Left cardiac atrium (tissue), 4 donors: ENCODE measurements around the gene SAA1. TPM values are rescaled to one million over a fixed set of nuclear protein-coding genes. Genes with fewer than 3 reads are reported as not detected.
"Not testable (repeated sequence)": the region's sequence is repeated elsewhere in the genome, so short reads cannot be mapped to it uniquely, and the experiment has no call there.

Source experiments
- ATAC-seq, 2 donors: fragments of 200-7000 bp; cut with Tn5 transposase; one replicate each; pipeline ENCODE4 v1.9.1; 2020; ENCODE audit warnings: mild to moderate bottlenecking in 2 of 2, moderate library complexity in 2 of 2
- DNase-seq: peaks from one replicate; pipeline ENCODE4 v3.0.0-alpha.2; 2020
- intact Hi-C, 2 donors: fragments of 100-400 bp; cut with DNase I; formaldehyde crosslinking; loops; one replicate each; pipeline versions ENCODE4 v1.14.1 to v1.15.1; 2022 to 2023
- long read RNA-seq: library from polyadenylated mRNA; unstranded; transcript quantifications from one replicate; pipeline ENCODE4 v2.0.0, GENCODE V29; 2021
- total RNA-seq, 2 donors: library from RNA; stranded (reverse); fragmentation: NEBNext Ultra II Directional; extraction: Animal tissue kit (Norgen Biotek cat#: 25700); gene quantifications; one replicate each; pipeline ENCODE4 v1.2.1, GENCODE V29; 2021
- donor health status: DM: no; HTN: yes; CAD: no.
- donor health status: DM: no; HTN: yes; CAD: no; lungs with severe emphysema.
- donor health status: DM: yes; HTN: yes; CAD: no.
- donor health status: Dilated cardiomyopathy.

The SAA1 gene
- 100 to 1,000 TPM; 233 to 552 TPM for total RNA-seq
- long read RNA-seq, transcript SAA1-201 (4 exons, 615 nt) = major isoform, 6 of 8 reads
- long read RNA-seq, partial matches to known transcripts = 2 of 8 reads
- long read RNA-seq, other reads (novel, unspliced or antisense) = 0 of 8 reads

DNA sequence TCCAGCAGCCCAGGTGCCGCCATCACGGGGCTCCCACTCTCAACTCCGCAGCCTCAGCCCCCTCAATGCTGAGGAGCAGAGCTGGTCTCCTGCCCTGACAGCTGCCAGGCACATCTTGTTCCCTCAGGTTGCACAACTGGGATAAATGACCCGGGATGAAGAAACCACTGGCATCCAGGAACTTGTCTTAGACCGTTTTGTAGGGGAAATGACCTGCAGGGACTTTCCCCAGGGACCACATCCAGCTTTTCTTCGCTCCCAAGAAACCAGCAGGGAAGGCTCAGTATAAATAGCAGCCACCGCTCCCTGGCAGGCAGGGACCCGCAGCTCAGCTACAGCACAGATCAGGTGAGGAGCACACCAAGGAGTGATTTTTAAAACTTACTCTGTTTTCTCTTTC lies at the start of gene SAA1:
SAA1 (plus strand) TSS at position 316 of the 400 bp plus-strand sequence. CDS start 624 bp downstream, outside the sequence.
- intact Hi-C loops = no loop called here

DNA sequence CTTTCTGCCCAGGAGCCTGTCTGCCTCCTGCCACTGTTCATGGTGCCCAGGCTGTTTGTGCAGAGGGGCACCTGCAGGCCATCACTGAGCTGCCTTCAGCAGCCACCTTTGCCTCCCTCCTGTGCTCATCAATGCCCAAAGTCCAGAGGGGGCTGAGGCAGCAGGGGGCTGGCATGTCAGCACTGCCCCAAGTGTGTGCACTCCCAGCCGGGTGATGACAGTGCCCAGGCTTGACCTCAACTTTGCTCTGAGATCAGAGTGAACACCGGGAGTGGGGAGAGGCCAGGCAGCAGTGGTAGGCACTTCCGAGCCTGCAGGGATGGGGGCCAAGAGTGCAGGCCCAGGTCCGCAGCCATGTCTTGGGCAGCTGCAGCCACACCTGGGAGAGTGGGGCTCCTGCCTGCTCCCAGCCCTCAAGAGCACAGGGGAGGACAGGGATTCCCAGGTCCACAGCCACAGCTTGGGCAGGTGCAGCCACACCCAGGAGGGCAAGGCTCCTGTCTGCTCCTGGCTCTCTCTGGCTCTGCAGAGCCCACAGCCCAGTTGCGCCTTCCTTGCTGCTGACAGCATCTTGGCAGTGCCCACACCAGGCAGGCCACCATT lies 44.7 kb upstream of the SAA1 start:
- no peak for DNase-seq
- ATAC-seq = no peak
- intact Hi-C loops = no loop called here

More for the DNA sequence above, at the start of gene SAA1:
- ATAC-seq = no peak
- no peak for DNase-seq

DNA sequence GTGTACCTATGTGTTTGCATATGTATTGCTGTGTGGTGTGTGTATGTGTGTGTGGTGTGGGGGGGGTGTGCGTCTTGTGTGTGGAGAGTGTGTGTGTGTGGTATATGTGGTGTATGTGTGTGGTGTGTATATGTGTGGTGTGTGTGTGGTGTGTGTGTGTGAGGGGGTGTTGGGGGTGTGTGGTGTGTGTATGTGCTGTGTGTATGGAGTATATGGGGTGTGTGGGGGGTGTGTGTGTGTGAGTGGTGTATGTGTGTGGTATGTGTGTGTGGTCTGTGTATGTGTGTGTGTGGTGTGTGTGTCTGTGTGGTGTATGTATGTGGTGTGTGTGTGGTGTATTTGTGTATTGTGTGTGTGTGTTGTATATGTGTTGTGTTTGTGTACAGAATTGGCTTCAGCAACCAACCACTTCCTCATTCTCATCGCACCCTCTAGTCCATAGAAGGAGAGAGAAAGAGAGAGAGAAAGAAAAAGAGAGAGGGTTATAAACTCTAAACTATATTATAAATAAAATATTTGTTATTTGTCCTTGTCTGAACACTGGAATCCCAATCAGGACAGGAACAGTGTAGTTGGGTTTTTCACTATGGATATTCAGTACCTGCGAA lies 43.1 kb upstream of the SAA1 start:
- ATAC-seq (no peak), DNase-seq (no peak)
- intact Hi-C loops = no loop called here

DNA sequence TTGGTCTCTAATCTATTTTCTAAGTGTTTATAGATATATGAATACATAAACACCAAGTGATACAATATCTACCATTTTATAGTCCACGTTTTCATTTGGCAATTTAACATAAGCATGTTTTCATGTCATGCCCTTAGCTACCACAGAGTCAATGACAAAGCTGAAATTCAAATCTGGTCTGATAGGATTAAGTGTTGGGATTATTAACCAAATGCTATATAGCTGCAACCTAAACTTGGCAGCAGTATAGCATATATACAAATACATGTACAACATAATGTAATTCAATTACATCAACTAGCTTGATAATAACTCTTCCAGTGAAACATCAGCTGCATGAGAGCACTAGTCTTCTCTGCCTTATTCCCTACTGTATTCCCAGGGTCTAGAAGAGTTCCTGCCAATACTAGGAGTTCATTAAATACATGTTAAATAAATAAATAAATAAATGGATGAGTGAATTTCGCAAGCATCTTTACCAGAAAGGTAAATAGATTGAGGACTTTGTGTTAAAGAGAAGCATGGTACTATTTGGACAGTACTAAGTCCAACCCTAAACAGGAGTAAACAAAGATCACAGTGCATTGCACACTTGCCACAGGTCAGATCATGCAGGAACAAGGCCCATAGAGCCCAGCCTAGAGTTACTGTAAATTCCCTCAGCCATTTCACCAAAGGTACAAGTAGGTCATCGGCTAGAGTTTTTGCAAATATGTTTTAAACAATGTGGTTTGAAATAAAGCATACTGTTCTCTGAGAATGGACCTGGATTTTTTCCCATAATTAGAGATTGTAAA lies 42.3 kb upstream of the SAA1 start:
- intact Hi-C loops = no loop called here
- ATAC-seq (no peak), DNase-seq (no peak)

DNA sequence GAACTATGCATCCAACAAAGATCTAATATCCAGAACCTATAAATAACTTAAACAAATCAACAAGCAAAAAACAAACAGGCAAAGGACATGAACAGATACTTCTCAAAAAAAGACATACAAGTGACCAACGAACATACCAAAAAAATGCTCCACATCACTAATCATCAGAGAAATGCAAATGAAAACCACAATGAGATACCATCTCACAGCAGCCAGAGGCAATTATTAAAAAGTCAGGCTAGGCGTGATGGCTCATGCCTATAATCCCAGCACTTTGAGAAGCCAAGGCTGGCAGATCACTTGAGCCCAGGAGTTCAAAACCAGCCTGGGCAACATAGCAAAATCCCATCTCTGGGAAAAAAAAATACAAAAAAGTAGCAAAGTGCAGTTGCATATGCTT lies 40.2 kb upstream of the SAA1 start:
- no peak for DNase-seq
- ATAC-seq = no peak
- intact Hi-C loops = no loop called here

DNA sequence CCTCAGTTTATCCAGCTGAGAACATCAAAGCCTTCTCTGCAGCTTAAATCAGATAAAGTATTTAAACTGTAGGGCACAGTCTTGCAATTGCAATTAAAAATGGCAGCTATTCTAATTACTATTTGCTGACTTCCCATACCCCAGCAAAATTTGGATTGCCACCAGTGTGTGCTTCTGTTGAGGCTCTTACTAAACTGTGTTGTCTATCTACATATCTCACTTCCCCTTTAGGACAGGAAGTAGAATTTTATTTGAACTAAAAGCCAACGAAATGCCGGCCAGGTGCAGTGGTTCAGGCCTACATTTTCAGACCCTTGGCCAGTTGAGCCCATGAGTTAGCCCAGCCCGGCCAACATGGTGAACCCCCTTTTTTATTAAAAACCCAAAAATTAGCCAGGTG lies 36.6 kb upstream of the SAA1 start:
- intact Hi-C loops = no loop called here

DNA sequence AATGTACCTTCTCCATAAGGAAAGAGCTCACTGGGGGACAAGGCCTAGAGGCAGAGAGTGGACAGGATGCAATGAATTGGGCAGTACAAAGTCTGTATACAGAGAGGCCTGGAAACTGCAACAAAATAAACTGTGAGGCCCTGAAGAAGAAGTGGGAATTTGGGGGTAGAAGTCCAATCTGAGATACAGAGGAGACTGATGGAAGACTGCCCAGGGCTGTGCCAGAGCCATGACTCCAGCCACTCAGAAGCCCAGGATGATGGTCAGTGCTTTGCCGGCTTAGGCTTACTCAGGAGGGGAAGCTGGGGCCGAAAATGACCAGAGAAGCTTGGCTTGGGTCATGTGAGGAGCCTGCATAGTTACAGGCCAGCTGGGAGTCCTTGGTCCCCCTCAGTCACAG lies 35.2 kb upstream of the SAA1 start:
- no peak for DNase-seq
- intact Hi-C loops = no loop called here

More for the DNA sequence above, 36.6 kb upstream of the SAA1 start:
- DNase-seq = no peak
- ATAC-seq = no peak

DNA sequence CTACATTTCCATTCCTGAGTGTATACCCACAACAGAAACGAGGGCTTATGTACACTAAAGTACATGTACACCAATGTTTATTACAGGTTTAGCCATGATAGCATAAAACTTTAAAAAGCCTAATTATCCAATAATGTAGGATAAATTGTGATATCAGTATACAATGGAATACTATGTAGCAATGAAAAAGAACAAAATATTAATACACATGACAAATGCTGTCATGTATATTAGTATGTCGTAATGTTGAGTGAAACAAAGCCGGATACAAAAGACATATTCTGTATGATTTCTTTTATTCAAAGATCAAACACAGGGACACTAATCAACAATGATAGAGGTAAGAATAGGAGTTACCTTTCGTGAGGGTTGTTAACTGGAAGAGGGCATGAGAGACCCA lies 32.2 kb upstream of the SAA1 start:
- intact Hi-C loops = no loop called here
- ATAC-seq (no peak), DNase-seq (no peak)

More for the DNA sequence above, 35.2 kb upstream of the SAA1 start:
- no peak for ATAC-seq

DNA sequence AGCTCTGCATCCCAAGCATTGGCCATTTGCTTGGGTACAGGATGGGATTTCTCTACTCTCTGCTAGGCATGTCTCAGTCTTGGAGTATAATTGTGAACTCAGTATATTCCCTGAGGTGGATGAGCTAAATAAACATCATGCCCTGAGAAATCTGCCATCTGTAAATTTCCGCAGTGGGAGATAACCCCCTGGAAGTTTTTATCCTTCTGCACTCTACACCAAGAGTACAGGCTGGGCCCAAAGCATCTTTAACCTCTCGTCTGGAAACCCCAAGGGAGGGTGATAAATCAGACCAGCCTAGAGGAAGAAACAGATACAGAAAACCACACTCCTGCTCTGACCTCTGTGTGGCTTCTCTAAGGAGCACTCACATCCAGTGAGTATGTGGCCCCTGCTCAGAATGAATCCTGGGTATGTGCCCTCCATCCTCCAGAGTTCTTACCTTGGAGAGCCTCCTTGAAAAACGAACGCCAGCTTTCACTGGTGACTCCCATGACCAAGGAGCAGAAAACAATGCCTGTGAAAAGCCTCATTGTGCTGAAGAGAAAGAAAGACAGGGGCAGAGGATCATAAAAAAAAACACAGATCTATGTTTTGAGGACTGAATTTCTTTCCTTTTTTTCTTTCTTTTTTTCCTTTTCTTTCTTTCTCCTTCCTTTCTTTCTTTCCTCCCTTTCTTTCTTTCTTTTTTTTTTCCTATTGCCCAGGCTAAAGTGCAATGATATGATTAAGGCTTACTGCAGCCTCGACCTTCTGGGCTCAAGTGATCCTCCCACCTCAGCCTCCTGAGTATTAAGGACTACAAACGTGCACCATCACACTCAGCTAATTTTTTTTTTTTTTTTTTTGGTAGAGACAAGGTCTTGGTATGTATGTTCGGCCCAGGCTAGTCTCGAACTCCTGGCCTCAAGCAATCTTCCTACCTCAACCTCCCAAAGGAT lies 30.4 kb upstream of the SAA1 start:
- intact Hi-C loops = no loop called here
- no peak for DNase-seq
- no peak for ATAC-seq

DNA sequence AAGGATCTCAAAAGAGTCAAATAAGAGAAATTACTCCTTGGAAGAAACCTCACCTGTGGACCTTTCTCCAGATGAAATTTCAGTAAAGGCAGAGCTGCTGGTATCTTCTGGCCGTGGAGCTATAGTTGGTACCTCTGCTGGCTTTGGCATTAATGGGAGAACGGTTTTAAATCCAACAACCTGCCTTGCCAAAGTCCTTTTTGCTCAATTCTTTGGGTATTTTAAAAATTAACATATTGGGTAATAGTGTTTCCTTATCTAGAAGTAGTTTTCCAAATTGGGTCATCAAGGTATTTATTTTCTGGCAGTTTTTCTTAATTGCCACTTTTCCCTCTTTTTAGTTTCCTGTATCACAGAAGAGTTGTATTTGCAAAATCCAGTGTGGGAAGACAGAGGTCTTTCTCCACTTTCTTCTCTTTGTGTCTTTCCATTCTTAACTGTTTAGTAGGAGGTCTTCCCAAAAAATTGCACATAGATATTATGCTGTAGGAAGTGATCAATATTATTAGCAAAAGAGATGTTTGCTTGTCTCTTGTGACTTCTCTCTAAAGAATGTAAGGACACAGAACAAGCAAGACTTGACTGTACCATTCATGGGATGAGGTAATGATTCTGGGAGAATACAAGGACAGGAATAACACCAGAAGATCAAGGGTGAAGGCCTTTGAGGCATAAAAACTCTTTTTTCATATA lies 29.3 kb upstream of the SAA1 start, which contains the start of gene SAA4:
SAA4 (minus strand) TSS at position 139 of the 693 bp plus-strand sequence. CDS start 876 bp downstream, outside the sequence.
- intact Hi-C loops = no loop called here
- ATAC-seq (no peak), DNase-seq (no peak)

DNA sequence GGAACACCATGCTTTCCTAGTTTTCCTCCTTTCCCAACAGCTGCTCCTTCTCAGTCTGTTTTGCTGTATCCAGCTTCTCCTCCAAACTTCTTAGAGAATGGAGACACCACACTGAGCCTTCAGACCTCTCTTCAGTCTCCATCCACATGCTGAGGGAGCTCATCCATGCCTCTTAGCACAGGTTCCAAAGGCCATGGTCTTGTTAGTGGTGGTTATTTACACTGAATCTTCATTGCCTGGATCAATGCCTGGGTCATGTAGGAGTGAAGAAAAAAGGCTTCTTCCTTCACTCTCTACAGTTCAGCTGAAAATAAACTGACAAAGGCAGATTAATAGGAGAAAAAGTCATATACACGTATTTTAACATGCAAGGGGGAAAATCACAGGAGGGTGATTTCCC lies 26.4 kb upstream of the SAA1 start:
- DNase-seq = no peak
- intact Hi-C loops = no loop called here
- no peak for ATAC-seq

DNA sequence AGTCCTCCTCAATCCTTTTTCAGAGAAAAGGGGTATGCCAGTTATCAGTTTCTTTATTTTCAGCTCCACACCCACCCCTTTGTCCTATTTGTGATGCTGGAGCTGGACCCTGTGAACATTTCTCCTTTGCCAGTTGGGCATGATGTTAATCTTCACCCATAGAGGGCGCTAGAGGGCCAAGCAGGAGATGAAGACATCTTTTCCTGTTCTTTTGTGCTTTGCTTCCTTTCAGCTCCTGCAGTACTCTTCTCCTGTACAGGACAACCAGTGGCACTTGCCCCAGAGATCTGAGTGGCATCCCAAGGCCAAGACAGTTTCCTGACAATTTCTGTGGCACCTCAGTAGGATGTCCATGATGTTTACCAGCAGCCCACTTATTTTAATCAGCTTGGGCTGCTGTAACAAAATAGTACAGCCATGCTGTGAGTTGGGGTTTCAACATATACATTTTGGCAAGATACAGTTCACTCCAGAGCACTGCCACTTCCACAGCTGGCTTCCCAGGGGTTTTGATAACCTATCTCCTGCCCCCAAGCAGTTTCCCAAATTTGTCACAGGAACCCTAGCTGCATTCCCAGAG lies 22.2 kb upstream of the SAA1 start:
- intact Hi-C loops = no loop called here
- ATAC-seq (no peak), DNase-seq (no peak)

DNA sequence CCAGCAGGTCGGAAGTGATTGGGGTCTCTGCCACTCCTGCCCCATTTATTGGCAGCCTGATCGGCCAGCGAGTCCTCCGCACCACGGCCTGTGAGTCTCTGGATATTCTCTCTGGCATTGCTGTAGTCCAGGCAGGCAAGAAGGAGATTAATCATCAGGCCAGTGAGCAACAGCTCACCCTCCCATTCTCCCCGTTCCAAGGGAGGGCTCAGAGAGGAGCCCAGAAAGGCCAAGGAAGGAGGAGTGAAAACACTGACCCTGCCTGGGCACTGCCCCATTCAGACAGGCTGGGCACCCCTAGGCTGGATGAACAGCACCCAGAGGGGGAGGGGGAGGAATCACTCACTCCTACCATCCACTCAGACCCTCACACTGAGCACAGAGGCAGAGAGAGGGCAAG lies 20.7 kb upstream of the SAA1 start:
- intact Hi-C loops = no loop called here
- no peak for DNase-seq
- no peak for ATAC-seq

DNA sequence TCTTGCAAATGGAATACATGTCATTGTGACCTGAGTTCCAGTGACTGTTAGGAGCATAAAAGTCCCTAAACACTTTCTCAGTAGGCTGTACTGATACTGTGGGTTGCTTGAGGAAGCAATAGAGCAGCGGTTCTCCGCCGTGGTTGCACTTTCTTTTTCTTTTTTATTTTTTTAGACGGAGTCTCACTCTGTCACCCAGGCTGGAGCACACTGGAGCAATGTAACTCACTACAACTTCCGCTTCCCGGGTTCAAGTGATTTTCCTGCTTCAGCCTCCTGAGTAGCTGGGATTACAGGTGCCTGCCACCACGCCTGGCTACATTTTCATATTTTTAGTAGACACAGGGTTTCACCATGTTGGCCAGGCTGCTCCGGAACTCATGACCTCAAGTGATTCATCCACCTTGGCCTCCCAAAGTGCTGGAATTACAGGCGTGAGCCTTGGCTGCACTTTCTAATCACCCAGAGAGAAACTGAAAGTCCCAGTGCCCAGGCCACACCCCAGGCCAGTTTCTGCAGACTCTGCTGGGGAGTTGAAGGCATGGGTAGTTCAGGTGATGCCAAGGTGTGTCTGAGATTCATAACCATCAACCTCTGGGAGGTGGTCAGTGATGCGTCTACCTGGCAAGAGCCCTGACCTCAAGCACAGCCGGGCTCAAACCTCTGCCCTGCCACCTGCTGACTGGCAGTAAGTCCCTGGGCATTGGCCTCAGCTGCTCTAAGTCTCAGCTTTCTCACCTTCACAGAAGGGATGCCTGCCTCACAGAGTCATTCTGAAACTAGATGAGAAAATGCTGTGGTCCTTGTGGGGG lies 19.5 kb upstream of the SAA1 start:
- peak in 1 of 2 donors; percentile 27 for ATAC-seq
- DNase-seq, intact Hi-C loops: not testable (repeated sequence)

DNA sequence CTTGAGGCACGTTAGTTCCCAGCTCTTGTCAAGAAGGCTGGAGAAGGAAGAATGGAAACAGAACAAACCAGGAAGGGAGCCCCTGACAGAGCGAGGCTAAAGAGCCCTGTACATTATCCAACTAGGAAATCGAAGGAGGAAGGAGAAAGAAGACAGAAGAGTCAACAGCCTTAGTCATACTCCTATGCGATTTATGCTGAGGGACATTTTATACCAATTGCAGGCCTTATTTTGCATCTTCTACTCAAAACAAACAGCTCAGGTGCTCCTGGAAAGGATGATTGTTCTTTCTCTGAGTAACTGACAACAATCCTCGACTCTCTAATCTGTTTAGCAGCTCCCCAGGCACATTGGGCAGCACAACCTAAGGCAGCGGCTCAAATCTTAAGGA lies 18.9 kb upstream of the SAA1 start:
- DNase-seq, intact Hi-C loops, ATAC-seq: not testable (repeated sequence)

DNA sequence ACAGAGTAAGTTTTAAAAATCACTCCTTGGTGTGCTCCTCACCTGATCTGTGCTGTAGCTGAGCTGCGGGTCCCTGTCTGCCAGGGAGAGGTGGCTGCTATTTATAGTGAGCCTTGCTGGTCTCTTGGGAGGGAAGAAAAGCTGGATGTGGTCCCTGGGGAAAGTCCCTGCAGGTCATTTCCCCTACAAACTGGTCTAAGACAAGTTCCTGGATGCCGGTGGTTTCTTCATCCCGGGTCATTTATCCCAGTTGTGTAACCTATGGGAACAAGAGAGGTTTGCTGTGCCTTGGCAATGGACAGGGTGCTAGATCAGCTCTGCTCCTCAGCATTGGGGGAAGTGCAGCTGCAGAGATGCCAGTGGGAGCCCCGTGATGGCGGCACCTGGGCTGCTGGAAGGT lies 17.5 kb upstream of the SAA1 start, which contains the start of gene SAA2:
SAA2 (minus strand) TSS at position 108 of the 400 bp plus-strand sequence. CDS start 657 bp downstream, outside the sequence.
- ATAC-seq (peak in 1 of 2 donors; percentile 34), DNase-seq (no peak)
- intact Hi-C loops = no loop called here

DNA sequence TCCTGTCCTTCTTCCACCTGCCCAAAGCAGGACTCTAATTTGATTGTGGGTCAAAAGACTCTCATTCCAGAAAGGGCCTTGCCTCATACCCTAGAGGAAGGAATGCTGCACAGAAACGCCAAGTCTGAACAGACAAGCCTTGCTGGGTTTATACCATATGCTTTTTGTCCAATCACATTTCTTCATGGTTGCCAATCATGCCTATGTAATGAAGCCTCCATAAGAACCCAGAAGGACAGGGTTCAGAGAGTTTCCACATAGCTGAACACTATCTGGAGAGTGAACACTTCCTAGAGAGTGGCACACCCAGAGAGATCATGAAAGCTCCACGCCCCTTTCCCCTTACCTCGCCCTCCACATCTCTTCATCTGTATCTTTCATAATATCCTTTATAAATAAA lies 12.8 kb upstream of the SAA1 start:
- ATAC-seq (no peak), DNase-seq (no peak)
- intact Hi-C loops = no loop called here
